ENCODE results near the gene SZRD1.
A peak's percentile ranks its signal among the peaks of the same experiment; 100 is the strongest.

The SZRD1 gene

DNA sequence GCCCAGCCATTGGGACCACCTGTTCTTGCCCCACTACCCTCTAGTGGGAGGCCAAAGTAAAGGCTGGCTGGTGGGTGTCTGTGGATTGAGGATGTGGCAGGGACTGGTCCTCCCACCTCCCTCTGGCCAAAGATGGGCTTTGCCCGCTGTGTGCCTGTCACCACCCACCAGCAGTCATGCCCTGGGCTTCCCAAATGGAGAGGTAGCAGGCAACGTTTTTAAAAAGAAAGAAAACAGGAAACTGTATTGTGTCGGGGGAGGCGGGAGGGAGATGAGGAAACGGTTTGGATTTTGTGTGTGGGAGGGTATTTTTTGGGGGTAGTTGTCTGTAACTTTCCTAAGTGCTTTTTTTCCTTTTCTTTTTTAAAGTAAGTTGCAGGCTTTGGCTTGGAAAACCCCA, 30.1 kb downstream of the SZRD1 start:
- no peak for DNase-seq

DNA sequence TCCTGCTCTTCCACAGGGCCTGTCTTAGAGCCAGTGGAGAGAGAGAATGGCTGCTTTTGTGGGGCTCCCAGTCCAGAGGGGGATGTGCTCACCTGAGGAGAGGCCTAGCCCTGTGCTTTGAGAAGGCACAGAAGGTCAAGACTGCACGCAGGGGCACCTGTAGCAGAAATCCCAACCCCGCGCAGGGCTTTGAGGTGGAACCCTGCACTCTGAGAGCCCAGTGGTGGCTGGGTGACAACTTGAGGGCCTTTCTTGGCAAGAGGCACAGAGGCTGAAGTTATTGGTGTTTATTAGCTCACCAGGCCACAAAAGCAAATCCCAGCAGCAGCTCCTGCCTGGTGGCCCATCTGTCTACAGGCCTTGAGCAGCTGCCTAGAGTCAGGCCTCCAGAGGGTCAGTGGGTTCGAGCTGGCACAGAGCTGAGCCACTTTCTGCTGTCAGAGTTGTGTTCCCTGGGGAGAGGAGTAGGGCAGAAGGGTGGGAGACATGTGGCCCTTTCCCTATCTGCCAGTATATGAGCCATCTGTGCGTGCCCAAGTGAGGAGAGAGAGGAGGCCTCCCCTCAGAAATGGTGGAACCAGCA, 31.4 kb downstream of the SZRD1 start:
- no peak for DNase-seq

DNA sequence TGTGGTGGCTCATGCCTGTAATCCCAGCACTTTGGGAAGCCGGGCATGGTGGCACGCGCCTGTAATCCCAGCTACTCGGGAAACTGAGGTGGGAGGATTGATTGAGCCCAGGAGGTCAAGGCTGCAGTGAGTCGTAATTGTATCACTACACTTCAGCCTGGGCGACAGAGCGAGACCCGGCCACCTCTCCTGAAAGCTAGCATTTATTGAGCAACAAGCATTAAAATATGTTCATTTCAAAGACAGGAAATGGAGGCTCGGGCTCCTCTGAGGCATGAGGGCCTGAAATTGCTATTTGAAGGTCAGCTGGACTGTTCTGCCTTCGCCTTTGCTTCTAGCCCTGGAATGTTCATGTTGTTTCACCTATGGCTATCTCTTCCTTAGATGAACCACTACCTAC, 35.7 kb downstream of the SZRD1 start:
- DNase-seq = no peak

- no peak for DNase-seq
Observed at GRCh38 chr1:16405441-16405840, 38.4 kb downstream of the SZRD1 start.

DNA sequence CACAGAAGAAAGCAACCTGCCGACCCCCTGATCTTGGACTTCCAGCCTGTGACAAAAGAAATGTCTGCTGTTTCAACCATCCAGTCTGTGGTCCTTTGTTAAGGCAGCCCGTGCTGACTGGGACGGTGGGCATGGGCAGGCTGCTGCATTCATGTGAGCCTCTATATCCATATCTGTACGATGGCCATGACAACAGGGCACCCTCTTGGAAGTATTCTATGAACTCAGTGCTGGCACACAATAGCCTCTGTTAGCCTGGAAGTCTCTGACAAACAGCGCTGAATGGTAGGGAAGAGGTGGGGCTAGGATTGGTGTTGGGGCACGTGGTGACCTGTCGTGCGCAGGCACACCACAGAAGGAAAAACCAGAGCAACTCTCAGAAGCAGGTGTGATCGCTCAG, 39.8 kb downstream of the SZRD1 start:
- DNase-seq = no peak

DNA sequence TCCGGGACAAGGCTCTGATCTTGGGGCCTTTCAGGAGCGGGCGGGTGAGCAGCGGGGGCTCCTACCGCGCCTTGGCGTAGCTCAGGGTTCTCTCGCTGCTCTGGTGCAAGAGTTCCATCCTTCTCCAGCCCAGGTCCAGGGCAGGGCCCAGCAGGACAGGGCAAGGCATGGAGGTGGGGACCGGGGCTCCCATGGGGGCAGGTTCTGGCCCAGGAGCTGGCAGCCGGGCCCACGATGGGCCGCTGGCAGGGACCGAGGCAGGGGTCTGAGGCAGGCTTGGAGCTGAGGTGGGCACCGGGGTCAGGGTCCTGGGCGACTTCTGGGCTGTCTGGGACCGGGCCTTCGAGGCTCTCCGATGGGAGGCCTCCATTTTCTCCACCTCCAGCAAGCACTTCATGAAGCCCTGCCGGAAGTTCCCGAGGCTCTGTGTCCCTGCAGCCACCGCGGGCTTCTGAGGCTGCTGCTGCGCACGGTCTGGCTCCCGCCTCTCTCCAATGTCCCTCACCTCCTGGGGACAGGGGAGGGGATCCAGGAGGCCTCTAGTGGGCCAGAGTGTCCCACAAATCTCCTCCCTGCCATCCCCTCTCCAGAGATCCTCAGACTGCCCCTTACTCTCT, 42.6 kb downstream of the SZRD1 start:
- no peak for DNase-seq

- DNase-seq = no peak
Observed at GRCh38 chr1:16410803-16411202, 43.8 kb downstream of the SZRD1 start.

DNA sequence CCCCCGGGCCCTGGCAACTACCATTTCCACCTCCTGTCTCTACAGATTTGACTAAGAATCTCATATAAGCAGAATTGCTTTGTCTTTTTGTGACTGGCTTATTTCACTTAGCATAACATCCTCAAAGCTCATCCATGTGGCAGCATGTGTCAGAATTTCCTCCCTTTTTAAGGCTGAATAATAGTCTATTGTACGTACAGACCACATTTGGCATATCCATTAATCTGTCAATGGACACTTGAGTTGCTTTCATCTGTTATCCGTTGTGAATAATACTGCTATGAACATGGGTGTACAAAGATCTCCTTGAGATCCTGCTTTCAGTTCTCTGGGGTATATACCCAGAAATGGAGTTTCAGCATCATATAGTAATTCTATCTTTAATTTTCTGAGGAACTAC, 46.1 kb downstream of the SZRD1 start:
- DNase-seq = no peak

GRCh38 chr1:16418823-16419425, 51.9 kb downstream of the SZRD1 start:
- DNase-seq = no peak

DNA sequence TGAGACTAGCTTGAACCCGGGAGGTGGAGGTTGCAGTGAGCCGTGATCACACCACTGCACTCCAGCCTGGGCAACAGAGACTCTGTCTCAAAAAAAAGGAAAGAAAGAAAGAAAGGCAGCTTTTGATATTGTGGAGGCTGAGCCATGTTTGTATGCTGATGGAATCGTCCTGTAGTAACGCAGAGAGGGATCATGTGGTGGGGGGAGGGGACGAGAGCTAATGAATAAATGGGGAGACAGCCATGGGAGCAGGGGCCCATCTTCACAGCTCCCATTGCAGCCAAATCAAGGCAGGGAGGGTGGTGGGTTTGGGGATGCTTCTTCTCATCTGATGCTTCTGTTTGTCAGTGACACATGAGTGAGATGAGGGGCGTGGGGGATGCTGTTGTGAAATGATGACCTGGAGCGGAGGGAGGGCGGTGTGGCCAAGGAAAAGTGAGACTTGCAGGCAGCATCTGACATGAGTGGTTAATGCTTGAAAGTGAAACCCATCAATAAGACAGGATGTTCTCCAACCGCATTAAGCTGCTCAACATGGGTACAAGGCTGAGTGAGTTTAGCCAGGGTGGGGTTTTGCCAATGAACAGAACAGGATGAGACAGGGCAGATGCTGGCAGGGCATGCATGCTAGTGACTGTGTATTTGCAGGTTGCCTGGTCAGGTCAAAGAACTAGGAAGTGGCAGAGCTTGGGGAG, 53.5 kb downstream of the SZRD1 start:
- DNase-seq = peak; percentile 73

GRCh38 chr1:16421201-16421600, 54.2 kb downstream of the SZRD1 start:
- DNase-seq = peak; percentile 21

- no peak for DNase-seq
Observed at GRCh38 chr1:16422041-16422440, 55.0 kb downstream of the SZRD1 start.

GRCh38 chr1:16425125-16426025, 58.3 kb downstream of the SZRD1 start:
- DNase-seq = no peak

DNA sequence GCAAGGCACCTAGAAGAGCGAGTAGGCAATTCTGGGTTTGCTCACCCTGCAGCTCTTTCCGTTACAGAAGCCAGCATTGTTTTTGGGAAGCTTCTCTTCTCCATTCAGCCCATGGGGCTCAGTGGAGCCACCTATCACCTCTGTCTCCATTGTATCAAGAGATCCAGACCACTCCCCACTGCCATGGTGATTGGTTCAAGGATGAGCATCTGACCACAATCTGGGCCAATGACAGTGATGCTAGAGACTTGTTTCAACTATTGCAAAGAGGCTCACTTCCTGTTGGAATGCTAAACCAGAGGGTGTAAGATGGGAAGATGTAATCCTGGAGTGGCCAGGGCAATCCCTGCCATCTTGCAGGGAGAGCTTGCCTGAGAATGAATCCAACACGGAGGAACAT, 63.6 kb downstream of the SZRD1 start:
- DNase-seq = no peak

DNA sequence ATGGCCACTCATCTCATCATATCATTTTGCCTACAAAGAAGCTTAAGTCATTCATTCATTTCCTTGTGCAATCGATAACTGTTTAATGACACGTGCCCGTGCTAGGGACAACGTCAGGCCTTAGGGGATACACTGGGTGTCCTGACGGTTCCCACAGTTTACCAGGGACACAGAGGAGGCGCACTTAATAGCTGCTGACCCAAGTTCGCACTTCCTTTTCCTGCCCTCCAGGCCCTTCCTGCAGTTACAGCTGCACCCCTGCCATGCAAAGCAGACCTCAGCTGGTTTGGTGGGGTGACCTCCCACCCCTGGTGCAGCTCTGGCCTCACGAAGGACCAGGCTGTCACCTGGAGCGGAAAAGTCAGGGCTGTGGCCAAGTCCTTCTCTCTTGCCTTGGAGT, 66.0 kb downstream of the SZRD1 start:
- DNase-seq = no peak

DNA sequence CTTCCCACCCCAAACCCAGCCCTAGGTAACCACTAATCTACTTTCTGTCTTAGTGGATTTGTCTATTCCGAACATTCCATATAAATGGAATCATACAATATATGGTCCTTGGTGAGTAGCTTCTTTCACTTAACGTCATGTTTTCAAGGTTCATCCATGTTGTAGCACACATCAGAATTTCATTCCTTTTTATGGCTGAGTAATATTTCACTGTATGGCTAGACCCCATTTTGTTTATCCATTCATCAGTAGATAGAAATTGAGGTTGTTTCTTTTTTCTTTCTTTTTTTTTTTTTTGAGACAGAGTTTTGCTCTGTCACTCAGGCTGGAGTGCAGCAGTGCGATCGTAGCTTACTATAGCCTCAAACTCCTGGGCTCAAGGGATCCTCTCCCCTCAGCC, 67.0 kb downstream of the SZRD1 start:
- no peak for DNase-seq

- no peak for DNase-seq
Observed at GRCh38 chr1:16434501-16434900, 67.5 kb downstream of the SZRD1 start.

DNA sequence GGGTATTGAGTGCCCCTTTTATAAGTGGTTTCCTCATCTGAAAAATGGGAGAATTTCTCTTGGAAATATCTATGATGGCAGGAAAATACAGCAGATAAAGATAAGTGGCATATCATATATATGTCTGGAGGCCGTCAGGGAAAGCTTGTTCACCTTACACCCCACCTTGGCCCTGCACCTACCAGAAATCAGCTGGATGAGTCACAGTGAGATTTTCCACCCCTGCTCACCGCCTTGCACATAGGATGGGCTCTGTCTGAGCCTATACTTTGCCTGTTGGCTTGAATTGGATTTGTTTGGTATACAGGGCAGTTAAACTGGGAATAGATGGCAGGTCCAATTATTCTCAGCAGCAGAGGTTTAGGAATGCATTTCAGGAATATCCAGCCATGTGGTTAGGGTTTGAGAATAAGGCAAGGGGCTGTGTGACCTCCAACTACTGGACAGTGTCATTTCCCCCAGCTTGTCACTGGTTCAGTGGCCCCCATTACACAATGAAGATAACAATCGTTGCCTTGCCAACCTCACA, 70.0 kb downstream of the SZRD1 start, which contains the start of gene SPATA21:
TSS of gene SPATA21 (minus strand) at position 479 of the 529 bp plus-strand sequence. CDS start 6,053 bp downstream, outside the sequence.
- no peak for DNase-seq

GRCh38 chr1:16438516-16438915, 71.5 kb downstream of the SZRD1 start:
- DNase-seq = no peak

DNA sequence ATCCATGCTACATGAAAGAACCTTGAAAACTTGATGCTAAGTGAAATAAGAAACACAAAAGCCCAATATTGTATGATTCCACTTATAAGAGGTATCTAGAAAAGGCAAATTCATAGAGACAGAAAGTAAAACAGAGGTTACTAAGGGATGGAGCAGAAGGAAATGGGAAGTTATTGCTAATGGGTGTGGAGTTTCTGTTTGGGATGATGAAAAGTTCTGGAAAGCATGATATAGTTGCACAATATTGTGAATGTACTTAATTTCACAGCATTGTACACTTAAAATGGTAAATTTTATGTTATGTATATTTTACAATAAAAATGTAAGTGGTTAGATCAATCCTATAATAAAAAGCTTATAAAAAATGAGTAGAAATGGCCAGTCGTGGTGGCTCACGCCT, 71.9 kb downstream of the SZRD1 start:
- DNase-seq = no peak

GRCh38 chr1:16440131-16440469, 73.1 kb downstream of the SZRD1 start:
- no peak for DNase-seq

- peak; percentile 93 for DNase-seq
Observed at GRCh38 chr1:16440470-16441281, 73.6 kb downstream of the SZRD1 start, which contains the start of gene NECAP2. NECAP2 (plus strand) TSS chr1:16440724; CDS start chr1:16440762, 38 bp downstream.
